ENCODE results near the gene OR1Q1.

GRCh38 chr9:122605691-122606090, 8.8 kb upstream of the OR1Q1 start:
- TF ChIP-seq EZH2 (IDR thresholded peaks at IDR 0.05; ENCODE audit: insufficient read depth, poor library complexity, severe bottlenecking), result no peak
- TF ChIP-seq EZH2phosphoT487 (IDR thresholded peaks at IDR 0.05; ENCODE audit: insufficient read depth, low read depth), result no peak

Measured in GM23248 (cell line).